ENCODE measurements around the gene NXT1.
A peak's percentile ranks its signal among the peaks of the same experiment; 100 is the strongest.
"Not testable (repeated sequence)": the region's sequence is repeated elsewhere in the genome, so short reads cannot be mapped to it uniquely, and the experiment has no call there.

The NXT1 gene

DNA sequence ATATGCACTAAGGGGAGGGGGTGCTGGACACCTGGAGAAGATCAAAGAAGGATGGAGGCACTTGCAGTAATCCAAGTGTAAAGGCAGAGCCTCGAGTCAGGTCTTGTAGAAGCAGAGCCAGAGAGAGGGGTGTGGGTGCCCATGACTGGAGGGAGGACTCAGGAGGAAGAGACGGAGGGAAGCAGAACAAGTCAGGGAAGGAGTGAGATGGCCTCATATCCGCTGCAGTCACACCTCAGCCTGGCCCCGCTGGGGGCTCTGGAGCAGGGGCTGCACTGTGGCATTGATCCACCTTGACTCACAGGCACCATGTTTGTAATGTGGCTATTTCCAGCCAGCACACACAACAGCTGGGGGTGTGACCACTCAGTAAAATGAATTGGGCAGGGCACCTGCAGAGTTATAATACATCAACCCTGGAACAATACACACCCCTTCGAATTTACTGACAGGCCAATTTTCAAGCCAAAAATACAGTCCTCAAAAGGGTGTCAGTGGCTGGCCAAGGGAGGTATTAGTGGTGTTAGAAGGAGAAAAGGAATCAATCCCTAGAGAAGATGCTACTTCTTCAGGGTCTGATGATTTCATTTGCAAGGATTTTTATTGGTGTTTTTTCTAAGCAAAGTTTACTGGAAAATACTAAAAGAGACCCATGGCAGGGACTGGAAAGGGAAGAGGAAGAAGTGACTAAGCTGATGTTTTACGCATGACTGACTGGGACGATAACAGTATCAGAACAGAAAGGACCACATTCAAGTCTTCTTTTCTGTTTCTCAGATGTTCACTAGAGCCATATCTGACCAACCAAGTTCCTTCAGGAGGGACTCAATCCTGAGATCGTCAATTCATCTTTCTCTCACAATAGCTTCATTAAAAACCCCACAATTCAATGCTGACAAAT, 18.9 kb upstream of the NXT1 start:
- no peak for DNase-seq

DNA sequence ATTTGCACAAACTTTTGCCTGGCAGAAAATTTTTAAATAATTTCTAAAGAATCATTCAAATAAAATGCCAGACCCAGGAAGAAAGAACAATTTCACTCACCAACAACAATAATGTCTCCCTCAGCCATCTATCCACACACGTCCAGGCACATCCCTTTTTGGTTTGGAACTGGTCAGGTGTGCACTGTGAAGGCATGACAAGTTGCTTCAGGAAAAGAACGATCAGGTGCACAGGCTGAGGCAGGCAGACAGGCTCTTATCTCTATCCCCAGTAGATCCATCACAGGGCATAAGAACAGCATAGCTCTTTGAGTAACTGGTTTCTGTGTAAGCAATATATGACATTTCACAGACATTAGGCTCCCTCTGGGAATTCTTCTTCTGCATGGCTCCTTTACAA, 18.1 kb upstream of the NXT1 start:
- no peak for DNase-seq

DNA sequence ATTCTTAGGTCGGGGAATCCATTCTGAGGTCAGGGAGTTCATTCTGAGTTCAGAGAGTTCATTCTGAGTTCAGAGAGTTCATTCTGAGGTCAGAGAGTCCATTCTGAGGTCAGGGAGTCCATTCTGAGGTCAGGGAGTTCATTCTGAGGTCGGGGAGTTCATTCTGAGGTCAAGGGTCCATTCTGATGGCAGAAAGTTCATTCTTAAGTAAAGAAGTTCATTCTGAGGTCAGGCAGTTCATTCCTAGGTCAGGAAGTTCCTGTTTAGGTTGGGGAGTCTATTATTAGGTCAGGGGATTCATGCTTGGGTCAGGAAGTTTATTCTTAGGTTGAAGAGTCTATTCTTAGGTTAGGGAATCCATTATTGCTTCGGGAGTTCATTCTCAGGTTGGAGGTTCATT, 16.5 kb upstream of the NXT1 start:
- no peak for DNase-seq

DNA sequence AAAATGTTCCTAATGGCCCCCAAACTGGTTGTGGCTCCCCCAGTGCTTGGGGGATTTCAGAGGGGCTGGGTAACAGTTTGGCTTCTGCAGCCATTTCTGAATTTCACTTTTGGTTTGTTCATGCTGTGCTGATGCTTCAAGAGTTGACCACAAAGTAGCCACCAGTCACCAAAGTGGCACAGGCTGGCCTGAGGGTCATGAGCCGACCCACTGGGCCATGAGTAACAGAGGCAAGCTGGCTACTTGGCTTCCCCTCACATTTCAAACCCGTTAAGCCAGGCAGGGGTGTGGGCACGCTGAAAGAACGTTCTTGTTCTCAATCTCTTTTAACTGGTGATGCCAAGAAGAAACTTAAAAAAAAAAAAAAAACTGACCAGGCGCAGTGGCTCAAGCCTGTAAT, 15.1 kb upstream of the NXT1 start:
- DNase-seq: no peak

DNA sequence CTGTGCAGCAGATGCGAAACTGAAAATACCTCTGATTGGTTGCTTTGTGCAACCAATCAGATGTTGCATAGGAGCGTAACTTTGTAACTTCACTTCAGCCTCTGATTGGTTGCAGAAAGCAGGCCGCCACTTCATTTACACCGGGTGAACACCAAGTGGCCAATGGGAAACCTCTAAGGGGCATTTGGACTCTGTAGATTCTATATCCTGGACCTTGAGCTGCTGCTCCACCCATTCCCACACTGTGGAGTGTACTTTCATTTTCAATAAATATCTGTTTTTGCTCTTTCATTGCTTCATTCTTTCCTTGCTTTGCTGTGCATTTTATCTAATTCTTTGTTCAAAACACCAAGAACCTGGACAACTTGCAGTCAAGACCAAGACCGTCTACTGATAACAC, 14.1 kb upstream of the NXT1 start:
- no peak for DNase-seq

DNA sequence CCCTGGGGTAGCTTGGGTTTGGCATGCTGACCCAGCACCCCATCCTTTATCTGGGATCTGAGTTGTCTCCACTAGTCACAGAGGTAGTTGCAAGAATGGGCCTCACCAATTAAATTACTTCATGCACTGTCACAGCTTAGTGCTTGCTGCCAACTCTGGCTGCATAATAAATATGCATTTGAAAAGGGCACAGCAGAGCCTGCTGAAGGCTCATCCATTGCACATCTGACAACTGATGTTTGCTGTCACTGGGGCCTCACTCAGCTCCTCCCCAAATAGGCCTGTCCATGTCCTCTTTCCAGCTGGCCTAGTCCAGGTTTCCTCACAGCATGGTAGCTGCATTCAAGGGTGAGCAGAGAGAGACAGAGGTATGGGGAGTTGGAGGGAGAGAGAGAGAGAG, 13.3 kb upstream of the NXT1 start:
- DNase-seq: no peak

DNA sequence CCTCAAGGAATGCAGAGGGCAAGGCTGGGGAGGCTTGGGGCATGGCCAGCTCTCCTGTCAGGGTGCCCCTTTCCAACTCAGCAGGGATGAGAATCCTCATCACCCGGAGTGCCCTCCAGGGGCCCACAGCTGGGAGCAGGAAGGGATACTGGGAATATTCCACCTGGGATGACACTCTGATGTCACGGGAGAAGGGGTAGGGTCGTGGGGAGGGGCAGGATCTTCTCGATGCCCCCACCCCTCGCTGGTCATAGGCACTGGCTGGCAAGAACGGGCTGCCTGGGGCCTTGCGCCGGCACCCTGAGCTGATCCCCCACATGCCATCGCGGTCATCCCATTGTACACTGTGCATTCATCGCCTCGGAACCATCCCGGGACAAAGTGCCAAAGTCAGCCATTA, 10.6 kb upstream of the NXT1 start:
- DNase-seq: no peak

DNA sequence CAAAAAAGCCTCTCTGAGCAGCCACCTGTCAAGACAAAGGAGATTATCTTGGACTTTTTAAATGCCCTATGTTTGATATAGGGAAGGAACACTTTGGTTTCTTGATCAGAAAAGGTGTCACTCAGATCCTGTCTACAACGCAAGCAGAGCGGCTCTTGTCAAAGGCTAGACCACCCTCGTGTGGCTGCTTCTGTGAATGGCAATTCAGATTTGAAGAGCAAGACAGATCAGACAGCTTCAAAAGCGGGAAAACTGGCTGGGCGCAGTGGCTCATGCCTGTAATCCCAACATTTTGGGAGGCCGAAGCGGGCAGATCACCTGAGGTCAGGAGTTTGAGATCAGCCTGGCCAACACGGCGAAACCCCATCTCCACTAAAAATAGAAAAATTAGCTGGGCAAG, 10.1 kb upstream of the NXT1 start:
- peak; percentile 7 to 25 for DNase-seq

DNA sequence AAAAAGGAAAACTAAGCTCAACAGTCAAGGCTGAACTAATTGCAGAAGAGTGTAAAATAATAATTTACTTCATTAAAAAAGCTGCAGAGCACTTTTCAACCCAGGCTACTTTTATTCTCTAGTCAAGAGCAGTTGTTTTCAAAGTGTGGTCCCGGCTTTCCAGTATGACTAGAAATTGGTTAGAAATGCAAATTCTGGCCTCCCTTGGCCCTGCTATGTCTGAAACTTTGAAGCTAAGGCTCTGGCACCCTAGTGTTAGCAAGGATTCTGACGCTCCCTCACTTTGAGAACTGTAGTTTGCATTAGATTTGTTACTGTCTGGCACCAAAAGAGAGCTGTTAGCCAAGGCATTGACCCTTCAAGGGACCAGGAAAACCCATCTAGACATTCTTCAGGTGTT, 9.5 kb upstream of the NXT1 start:
- no peak for DNase-seq

DNA sequence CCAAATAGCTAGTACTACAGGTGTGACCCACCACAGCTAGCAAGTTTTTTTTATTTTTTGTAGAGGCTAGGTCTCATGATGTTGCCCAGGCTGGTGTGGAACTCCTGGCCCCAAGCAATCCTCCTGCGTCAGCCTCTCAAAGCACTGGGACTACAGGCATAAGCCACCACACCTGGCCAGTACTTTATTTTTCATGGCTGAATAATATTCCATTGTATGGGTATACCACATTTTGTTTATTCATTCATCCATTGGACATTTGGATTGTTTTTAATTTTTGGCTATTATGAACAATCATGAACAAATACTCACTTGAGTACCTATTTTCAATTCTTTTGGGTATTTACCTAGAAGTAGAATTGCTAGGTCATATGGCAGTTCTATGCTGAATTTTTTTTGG, 7.0 kb upstream of the NXT1 start:
- DNase-seq: no peak

DNA sequence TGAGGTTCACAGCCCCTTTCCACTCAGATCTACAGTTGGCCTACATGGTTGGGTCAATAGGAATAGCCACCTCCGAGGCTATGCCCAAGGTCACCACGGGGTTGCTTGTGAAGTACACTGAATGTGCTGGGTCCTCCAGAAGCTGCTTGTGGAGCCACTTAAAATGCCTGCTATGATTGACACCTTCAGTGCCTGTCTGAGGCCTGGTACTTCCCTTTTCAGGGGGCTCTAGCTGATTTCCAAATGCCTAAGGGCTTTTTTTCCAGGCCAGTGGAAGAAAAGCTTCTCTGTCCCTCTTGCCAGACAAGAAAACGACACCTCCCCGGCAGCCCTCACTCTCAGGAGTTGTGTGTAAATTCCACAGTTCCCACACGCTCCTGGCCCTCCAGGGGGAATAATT, 6.3 kb upstream of the NXT1 start:
- no peak for DNase-seq

DNA sequence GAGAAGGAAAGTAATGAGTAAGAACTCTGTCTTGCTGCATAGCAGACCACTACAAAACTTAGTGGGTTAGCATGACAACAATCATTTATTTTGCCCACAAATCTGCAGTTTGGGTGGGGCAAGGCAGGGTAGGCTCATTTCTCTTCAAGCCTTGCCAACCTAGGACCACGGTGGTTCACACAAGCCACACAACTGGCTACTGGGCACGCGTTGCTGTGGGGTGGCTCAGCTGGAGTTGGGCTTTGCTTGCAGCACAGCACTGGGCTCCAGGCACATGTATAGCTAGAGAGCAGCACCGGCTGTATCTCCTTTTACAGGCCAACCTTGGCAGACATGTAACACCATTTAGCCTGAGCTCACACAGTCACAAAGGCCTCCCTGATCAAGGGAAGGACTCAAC, 4.6 kb upstream of the NXT1 start:
- DNase-seq: no peak

DNA sequence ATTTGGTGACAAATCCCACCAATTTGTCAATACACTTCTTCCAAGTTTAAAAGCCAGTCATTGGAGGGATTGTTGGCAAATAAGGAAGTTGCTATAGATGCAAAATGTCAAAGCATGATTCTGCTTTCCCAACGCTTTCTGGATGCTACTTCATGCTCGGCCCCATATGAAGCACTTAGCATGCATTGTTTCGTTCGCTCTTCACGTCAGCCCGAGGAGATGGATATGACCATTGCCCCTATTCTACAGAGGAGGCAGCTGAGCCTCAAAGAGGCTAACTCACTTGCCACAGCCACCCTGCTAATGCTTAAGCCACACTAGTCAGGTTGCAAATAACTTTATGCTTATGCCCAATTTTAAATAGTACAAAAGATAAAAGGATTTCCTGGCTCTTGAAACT, 2.8 kb upstream of the NXT1 start:
- DNase-seq: no peak

DNA sequence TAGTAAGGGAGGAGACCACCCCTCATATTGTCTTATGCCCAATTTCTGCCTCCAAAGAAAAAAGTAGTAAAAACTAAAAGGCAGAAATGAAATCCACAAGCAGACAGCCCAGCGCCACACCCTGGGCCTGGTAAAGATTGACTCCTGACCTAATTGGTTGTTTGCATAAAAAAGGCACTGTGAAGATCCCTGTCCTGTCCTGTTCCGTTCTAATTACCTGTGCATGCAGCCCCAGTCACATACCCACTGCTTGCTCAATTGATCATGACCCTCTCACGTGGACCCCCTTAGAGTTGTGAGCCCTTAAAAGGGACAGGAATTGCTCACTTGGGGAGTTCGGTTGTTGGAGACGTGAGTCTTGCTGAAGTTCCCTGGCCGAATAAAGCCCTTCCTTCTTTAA, 2.1 kb upstream of the NXT1 start:
- not testable (repeated sequence) for DNase-seq

DNA sequence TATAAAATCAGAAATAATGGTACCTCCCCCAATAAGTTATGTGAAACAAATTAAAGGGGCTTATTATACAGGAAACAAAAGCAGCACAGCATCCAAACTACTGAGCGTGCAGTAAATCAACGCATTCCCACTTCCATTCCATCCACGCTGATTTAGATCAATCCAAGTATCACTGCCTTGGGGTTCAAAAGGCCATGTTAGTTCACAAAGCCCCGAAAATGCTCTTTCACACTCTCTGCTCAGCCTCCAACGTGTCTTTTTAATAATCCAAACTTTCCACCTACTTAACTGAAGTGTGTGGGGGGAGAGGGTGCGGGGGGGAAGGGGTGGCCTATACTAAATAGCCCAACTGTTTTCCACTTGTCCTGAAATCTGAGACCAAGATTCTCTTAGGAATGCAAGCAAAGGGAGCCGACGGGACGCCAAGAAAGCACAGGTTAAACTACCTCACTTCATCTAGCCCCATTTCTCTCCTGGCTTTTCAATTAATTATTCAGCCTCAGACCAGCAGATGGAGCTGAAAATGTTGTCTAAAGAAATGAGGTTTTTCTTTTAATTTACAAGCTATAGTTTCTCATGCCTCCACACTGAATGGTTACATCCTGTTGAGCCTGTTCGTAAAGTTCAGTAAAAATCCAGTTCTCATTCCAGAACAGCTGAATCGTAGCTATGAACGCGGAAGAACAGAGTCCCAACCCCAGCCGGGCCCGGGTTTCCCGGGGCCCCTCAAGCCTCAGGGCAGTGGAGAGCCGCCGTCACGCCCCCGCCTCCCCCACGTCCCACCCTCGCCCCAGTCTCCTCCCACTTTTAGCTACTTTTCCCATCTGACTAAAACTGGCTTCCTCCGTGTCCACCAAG, 1.0 kb upstream of the NXT1 start:
- peak; percentile 78 for DNase-seq

DNA sequence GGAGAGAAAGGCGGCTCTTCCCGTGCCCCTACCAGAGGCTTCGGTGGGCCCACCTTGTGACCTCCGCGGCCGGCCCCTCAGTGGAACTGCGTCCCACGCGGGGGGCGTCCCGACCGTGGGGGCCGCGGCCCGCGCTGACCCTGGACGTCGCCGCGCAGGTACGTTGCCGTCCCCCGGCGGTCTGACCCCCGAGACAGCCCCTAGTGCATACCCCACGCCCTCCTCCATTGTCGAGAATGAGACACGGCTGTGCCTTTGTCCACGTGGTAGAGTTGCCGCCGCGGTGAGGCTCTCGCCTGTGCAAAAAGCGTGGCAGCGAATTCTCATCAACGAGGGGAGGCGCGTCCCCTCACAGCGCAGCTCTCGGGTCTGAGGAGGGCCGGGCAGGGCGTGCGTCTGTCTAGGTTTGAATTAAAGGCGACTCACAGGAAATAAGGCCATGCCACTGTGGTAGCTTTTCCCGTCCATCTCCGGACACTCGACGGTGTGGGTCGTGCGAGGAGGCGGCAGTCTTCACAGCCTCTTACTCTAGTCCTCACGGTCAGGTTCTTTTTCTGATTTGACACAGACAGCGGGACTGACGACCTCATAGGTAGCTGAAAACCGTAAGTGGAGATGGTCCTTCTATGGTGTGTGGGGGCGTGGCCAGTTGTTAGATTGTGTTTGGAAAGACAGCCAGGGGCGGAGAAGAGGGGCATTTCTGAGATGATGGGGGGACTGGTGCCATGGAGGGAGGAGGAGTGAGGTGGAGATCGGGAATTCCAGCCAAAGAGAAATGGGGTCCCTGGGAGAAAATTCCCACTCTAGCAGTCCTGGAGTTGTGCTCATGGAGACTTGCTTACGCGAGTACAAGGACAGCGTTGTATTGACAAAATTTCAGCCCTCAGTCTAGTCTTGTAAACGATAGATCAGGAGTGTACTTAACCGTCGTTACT, 580 bp downstream of the NXT1 start:
- DNase-seq: peak in 1 of 2 experiments; percentile 8

DNA sequence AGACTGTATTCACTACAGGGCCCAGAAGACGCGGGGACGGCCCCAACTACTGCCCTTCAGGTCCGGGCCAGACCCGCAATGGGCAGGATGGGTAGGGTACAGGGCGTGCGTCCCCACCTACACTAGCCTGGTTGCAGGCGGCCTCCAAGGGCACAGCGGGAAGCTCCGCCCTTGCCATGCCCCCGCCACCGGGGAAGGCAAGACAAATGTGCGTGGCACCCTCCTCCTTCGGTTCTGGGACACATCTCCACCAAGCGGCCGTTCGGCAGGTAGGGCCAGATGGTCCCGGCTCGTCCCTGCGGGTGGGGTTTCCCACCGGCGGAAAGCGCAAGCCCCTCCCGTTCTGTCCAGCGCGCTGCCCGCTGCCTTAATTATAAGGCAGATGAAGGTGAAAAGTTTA, 5.6 kb downstream of the NXT1 start:
- no peak for DNase-seq

DNA sequence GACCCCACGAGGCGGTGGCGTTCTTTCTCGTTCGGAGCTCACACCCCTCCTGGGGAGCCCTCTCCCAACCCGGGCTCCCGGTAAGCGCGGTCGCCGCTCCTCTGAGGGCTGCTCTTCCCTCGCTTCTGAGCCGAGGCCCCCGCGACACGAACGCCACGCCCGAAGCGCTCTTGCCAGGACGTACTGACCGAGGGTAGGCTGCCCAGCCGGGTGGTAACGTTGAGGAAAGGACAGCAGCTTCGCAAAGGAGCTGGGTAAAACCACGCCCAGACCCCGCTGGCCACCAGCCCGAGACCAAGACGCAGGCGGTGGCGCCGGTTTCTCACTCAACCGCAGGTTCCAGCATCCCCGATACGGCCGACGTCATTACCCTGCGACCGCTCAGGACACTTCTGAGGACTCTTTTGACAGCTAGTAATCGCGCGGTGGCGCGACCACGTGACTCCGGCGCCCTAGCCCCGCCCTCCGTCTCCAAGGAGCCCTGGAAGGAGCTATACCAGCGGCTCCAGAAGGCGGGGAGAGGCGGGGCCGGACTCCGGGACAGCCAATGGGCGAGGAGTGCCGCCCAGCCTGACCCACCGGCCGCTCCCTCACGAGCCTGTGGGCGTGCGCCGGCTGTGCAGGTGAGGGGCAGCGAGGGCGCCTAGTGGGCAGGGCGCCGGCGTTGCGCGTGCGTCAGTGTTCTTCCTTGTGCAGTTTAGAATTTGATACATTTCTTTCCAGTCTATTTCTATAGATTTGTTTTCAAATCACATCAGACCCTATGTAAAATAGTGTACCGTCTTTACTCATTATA, 7.4 kb downstream of the NXT1 start:
- peak; percentile 95 to 97 for DNase-seq

DNA sequence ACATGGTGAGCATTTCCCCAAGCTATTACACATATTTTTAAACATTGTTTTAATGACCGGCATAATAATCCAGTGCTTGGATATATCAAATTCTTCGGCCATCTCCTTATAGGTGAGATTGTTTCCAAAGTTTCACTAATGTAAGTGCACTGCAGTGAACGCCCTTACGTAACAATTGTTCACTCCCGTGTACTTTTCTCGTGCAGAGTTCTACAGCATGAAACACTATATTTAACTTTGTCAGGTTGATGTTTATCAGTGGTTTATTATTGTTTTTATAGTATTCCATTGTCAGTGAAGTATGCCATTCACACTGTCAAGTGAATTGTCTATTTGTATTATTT, 7.9 kb downstream of the NXT1 start:
- DNase-seq: no peak

DNA sequence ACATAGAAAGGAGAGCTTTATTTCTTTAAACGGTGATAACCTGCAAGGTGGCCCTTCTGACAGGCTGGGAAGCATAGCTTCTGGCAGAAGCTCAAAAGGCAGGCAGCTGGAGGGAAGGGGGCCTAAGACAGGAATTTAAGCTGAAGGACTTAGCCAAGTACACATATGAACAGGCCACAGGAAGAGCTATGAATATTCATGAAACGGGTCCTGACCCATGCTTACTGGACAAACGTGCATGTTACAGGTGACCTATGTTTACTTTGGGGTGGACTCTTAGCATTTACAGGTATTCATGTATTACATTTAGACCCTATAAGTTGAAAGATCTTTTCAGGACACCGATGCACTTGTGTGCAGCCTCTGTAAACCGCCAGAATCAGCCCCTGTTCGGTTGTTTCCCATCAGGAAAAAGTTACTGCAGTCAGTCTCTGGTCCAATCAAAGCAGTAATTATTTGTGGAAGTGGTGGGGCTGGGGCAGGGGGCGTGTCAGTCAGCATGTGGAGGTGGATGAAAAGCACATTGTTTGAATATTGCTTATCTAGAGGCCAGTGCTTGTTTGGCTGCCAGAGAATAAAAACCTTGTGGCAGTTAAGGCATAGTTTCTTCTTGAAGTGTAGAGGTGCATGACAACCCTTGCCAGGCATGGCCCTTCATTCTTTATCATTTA, 8.5 kb downstream of the NXT1 start:
- no peak for DNase-seq

DNA sequence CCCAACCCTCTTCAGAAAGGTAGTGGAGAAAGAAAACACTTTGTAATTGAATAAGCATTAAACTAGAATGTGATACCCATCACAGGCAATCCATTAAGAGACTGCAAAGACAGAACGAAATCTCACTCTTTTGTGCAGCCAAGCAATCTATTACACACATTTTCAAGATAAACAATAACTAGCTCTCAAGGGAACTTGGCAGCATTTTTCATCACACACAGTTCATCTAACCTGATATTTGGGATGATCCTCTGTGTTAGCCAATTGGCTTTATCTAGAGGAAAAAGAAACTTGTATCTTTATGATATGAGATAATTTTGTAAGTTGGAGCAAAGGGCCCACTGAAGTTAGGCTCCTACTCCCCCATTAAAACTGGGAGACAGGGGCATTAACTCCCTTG, 9.9 kb downstream of the NXT1 start:
- DNase-seq: no peak

DNA sequence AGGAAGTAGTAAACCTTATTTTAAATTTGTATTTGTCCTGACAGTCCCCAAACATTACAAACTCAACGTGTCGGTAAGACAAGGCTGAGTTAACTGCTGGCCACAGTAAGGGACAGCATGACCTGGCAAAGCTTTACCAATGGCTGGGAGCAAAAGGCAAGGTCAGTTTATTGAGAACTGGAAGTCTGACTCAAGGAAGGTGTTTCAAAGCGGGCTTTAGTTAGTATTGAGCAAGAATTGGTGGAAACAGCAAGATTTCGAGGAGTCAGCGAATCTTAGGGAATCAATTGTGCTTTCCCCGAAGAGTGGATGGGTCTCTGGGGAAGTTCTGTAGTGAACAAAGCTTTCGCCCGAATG, 10.5 kb downstream of the NXT1 start:
- DNase-seq: peak; percentile 14 to 35
